GM10847 (cell line): Measurements from ENCODE around the gene PIP4P1.

Source experiments
- POLR2A ChIP-seq: IDR thresholded peaks from 2 replicates; pipeline ENCODE4 v1.6.1; 2011; ENCODE audit not compliant: insufficient read length; ENCODE audit errors: extremely low read depth

The PIP4P1 gene

DNA sequence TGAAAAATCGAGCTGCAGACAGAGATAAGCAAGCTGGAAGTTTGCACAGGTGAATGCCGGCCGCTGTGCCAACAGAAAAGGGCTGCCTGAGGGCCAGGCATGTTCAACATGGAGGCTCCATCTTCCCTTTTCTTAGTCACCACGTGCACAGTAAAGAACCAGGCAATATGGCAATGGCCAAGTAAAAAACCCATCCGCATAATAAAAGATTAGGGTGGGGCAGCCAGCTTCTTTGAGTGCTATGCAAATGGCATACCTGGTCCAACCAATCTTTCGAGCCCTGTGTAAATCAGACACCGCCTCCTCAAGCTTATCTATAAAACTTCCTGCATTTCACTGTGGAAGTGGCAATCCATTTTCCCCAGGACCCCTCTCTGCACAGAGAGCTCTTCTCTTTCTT is 24.7 kb upstream of the PIP4P1 start:
- TF ChIP-seq POLR2A: no peak

DNA sequence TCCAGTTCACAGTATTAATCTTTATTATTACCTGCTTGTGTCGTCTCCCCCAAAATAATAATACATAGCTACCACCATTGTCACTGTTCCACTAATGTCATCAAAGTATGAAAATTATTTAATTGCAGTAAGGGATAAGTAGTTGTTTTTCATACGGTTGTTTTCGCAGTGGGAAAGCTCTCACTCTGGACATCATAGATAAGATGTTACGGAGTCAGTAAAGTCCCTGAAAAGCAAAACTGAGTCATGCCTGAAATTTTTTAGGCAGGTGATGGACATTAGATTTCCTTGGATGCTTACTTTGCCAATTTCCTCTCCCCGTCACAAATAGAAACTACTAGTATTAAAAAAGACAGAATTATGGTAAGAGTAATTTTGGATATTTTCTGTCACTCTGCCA is 21.1 kb upstream of the PIP4P1 start:
- TF ChIP-seq POLR2A: no peak

DNA sequence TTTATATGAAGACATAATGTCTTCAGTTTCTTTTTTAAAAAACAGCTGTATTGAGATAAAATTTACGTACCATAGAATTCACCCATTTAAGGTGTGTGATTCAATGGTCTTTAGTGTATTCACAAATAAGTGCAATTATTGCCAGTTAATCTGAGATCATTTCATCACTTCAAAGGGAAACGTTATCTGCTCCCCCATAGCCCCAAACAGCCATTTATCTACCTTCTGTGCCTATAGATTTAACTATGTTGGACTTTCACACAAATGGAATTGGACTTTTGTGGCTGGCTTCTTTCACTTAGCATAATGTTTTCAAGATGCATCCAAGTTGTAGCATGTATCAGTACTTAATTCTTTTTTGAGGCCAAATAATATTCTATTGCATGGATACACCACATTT is 17.7 kb upstream of the PIP4P1 start:
- no peak for TF ChIP-seq POLR2A

- TF ChIP-seq POLR2A: no peak
These were observed 16.1 kb upstream of the PIP4P1 start for GRCh38 chr14:20477211-20477876.

GRCh38 chr14:20476776-20477175 is 15.5 kb upstream of the PIP4P1 start:
- TF ChIP-seq POLR2A: no peak

GRCh38 chr14:20472536-20473169 is 11.4 kb upstream of the PIP4P1 start:
- TF ChIP-seq POLR2A: no peak

GRCh38 chr14:20470603-20470901 is 9.3 kb upstream of the PIP4P1 start:
- TF ChIP-seq POLR2A: no peak

DNA sequence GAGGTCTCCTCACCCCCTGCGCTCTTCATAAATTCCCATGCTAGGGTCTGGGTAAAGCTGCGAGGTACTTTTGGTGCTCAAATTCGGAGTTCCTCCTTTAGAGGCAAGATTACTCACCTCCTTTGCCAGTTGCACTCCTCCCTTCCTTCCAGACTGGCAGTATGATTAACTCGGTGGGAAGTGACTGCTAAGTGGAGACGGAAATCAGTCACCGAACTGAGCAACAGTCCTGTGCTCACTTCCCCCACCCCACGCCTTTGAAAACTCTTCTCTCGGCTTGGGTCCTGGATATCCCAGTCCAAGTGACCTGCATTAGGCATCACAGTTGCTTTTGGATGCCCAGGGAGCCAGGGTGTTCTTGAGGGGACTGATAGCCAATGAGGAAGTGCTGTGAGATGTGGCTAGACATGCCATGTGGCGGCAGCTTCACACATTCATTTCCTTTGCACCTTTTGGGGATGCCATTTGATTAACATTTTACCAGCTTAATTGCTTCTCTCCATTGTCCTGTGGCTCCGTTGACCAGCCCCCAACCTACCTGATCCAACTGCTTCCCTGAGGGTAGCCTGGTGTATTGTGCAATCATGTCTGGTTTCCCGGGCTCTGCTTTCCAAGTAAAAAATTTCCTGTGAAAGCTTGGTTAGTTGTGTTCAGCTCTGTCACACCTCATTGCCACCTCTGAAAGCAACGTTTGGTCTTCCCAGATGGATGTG is 8.8 kb upstream of the PIP4P1 start:
- TF ChIP-seq POLR2A: no peak

- TF ChIP-seq POLR2A: peak; percentile 99
These were observed 8.1 kb upstream of the PIP4P1 start, which contains the start of gene PNP for GRCh38 chr14:20469242-20469889. TSS of gene PNP (plus strand) at chr14:20469406. CDS start at chr14:20469525, 119 bp downstream.

DNA sequence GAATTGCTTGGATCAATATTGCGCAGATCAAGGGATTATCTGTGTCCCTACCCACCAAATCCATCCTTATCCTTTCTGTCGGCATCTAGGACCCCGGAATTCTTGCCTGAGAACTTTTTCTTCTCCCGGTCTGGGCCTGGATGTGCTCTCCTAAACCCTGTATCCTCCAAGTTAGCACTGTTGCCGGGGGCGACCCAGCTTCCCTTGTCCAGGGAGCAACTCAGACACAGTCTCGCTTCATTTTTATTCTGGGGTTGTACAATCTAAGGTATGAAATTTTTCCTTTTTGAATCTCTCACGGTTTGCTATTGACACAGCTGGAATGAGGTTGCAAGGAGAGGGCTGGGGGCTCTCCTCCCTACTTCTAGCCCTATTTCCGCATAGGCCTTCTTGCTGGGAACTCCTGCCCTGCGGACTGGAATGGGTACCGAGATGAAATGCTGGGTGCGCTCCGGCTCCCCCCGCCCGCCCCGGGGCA is 7.6 kb upstream of the PIP4P1 start:
- TF ChIP-seq POLR2A: no peak

DNA sequence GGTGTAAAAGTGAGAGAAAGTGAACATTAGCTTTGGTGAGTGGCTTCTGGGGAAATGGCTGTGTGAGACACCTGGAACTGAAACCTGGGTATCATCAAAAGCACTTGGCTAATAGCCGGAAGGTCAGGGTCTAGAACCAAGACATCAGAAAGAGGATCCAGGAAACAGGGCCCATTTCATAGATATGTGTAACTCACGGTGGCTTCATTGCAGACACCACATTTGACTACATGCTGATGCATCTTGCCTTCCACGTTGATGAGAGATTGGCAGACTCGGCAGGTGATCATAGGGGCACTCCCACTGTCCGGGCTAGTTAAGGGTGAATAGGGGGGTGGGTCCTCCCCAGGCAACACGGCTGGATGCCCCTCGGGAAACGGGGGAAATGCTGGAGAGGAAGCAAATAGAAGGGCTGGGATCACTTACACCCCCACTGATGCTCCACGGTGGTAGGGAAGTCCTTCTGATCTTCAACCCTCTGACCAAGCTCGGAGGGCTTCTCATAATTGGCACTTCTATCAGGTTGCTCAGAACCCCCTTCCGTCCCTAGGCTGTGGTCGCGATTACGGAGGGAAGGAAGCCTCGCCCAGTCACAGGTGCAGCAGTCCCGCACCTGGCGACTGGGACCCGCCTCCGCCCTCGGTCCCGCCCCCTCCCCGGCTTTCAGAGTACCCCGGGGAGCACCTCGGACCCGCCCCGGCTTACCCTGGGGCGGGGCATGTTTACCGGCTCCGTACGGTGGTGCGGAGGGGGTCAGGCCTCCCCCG is 593 bp downstream of the PIP4P1 start:
- TF ChIP-seq POLR2A: no peak

DNA sequence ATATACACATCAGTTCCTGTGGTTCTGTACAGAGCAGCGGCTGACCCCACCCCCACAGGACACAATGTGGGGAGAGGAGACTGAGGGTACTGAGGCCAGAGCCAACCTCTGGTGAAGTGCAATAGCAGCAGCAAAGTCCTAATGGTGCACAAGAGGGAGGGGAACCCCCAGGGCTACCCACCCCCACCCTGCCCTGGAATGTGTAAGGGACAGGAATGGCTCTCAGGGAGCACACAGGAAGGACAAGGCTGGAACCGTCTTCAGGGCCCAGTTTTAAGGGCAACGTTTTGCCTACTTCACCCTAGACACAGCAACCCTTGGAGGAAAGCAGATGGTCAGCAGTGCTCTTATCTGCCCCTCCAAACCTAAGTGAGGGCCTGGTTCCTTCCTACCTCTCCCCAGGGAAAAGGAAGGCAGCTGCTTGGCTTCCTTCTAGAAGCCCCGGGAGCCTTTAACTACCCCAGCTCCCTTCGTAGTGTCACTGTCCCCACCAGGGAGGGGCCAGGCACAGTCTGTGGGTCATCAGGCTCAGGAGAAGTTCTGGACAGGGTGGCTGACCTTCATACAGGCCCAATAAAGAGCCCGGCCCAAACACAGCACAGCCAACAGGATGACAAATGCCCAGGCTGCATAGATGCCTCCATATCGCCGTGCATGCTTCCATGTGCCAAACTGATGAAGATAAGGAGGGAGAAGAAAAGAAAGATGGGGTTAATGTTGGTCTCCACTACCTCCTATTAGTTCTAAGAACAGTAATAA is 3.0 kb downstream of the PIP4P1 start:
- no peak for TF ChIP-seq POLR2A

DNA sequence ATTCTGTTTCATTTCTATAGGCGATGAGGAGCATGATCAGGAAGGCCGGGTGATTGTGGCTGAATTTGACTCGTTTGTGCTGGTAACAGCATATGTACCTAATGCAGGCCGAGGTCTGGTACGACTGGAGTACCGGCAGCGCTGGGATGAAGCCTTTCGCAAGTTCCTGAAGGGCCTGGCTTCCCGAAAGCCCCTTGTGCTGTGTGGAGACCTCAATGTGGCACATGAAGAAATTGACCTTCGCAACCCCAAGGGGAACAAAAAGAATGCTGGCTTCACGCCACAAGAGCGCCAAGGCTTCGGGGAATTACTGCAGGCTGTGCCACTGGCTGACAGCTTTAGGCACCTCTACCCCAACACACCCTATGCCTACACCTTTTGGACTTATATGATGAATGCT is 4.3 kb downstream of the PIP4P1 start:
- no peak for TF ChIP-seq POLR2A
